ENCODE data around the gene NEAT1. TPM values are rescaled to one million over a fixed set of nuclear protein-coding genes. Genes with fewer than 3 reads are reported as not detected.

Gene NEAT1
- total RNA-seq, 1 donor from 2014 or later = 229 TPM

- Mint-ChIP-seq H3K36me3 (peaks cover 5% of the 10 kb centered on the region), H3K27ac (no peak overlapping the region), H3K27me3 (no peaks in the 10 kb centered on the region), H3K9me3 (no peaks in the 10 kb centered on the region), H3K4me1 (ENCODE audit: unreplicated experiment) (peaks cover 23% of the 10 kb centered on the region), H3K4me3 (no peak overlapping the region)
- DNase-seq (ENCODE audit: extremely low spot score, unreplicated experiment) = no peak
- no peak for TF ChIP-seq CTCF (conservative IDR thresholded peaks at IDR 0.05)
These were observed 30.3 kb upstream of the NEAT1 start for GRCh38 chr11:65392186-65392829.

- Mint-ChIP-seq H3K27ac (no peak overlapping the region), H3K4me3 (no peak overlapping the region), H3K4me1 (ENCODE audit: unreplicated experiment) (peaks cover 23% of the 10 kb centered on the region), H3K9me3 (no peaks in the 10 kb centered on the region), H3K36me3 (peaks cover 5% of the 10 kb centered on the region), H3K27me3 (no peaks in the 10 kb centered on the region)
- no peak for DNase-seq (ENCODE audit: extremely low spot score, unreplicated experiment)
- TF ChIP-seq CTCF (conservative IDR thresholded peaks at IDR 0.05) = no peak
These were observed 29.7 kb upstream of the NEAT1 start for GRCh38 chr11:65392899-65393298.

GRCh38 chr11:65393513-65394079 lies 29.0 kb upstream of the NEAT1 start:
- peaks cover 4% of the 10 kb centered on the region for H3K36me3 Mint-ChIP-seq
- no peak for TF ChIP-seq CTCF (conservative IDR thresholded peaks at IDR 0.05)
- H3K27ac Mint-ChIP-seq = no peak overlapping the region
- DNase-seq (ENCODE audit: extremely low spot score, unreplicated experiment) = no peak
- no peak overlapping the region for H3K4me3 Mint-ChIP-seq
- peaks cover 17% of the 10 kb centered on the region for H3K4me1 Mint-ChIP-seq (ENCODE audit: unreplicated experiment)
- H3K9me3 Mint-ChIP-seq = no peaks in the 10 kb centered on the region
- no peaks in the 10 kb centered on the region for H3K27me3 Mint-ChIP-seq

GRCh38 chr11:65394125-65394536 lies 28.5 kb upstream of the NEAT1 start:
- DNase-seq (ENCODE audit: extremely low spot score, unreplicated experiment) = no peak
- no peaks in the 10 kb centered on the region for H3K9me3 Mint-ChIP-seq
- no peak for TF ChIP-seq CTCF (conservative IDR thresholded peaks at IDR 0.05)
- no peak overlapping the region for H3K4me3 Mint-ChIP-seq
- H3K4me1 Mint-ChIP-seq (ENCODE audit: unreplicated experiment) = peaks cover 12% of the 10 kb centered on the region
- H3K36me3 Mint-ChIP-seq = no peaks in the 10 kb centered on the region
- H3K27me3 Mint-ChIP-seq = no peaks in the 10 kb centered on the region
- no peak overlapping the region for H3K27ac Mint-ChIP-seq

- no peaks in the 10 kb centered on the region for H3K36me3 Mint-ChIP-seq
- TF ChIP-seq CTCF (conservative IDR thresholded peaks at IDR 0.05) = no peak
- H3K9me3 Mint-ChIP-seq = no peaks in the 10 kb centered on the region
- H3K27ac Mint-ChIP-seq = no peak overlapping the region
- no peak overlapping the region for H3K4me3 Mint-ChIP-seq
- no peaks in the 10 kb centered on the region for H3K27me3 Mint-ChIP-seq
- no peak for DNase-seq (ENCODE audit: extremely low spot score, unreplicated experiment)
- peaks cover 2% of the 10 kb centered on the region for H3K4me1 Mint-ChIP-seq (ENCODE audit: unreplicated experiment)
These were observed 26.6 kb upstream of the NEAT1 start for GRCh38 chr11:65395961-65396530.

All from type B pancreatic cell (in vitro differentiated cells).